Mesendoderm (in vitro differentiated cells): ENCODE measurements around the gene AKAP6.

Experiments used
- DNase-seq: peaks from one replicate; pipeline ENCODE4 v3.0.0; 2013
- H2AK5ac ChIP-seq: 2 replicates; pipeline ENCODE4 v1.6.1; 2013; ENCODE audit warnings: low read length, inconsistent platforms
- H2BK120ac ChIP-seq: 2 replicates; pipeline ENCODE4 v1.6.1; 2013; ENCODE audit warnings: low read depth, mild to moderate bottlenecking, low read length, moderate library complexity, mixed read lengths
- H2BK15ac ChIP-seq: replicated peaks from 2 replicates; pipeline ENCODE4 v1.6.1; 2013; ENCODE audit warnings: low read depth, mild to moderate bottlenecking, moderate library complexity
- H2BK5ac ChIP-seq: 2 replicates; pipeline ENCODE4 v1.6.1; 2013; ENCODE audit warnings: low read length, inconsistent platforms
- H3K18ac ChIP-seq: 2 replicates; pipeline ENCODE4 v1.6.1; 2013; ENCODE audit warnings: mild to moderate bottlenecking, low read length, mixed read lengths
- H3K23ac ChIP-seq: one replicate; pipeline ENCODE4 v1.6.1; 2013; ENCODE audit warnings: low read length
- H3K27ac ChIP-seq: 2 replicates; pipeline ENCODE4 v1.5.1; 2013; ENCODE audit warnings: low read depth, mild to moderate bottlenecking, inconsistent platforms, low read length, moderate library complexity
- H3K27me3 ChIP-seq: 2 replicates; pipeline ENCODE4 v1.6.1; 2013; ENCODE audit warnings: low read length, control low read depth, mild to moderate bottlenecking, inconsistent platforms; ENCODE audit not compliant: insufficient read depth, poor library complexity
- H3K36me3 ChIP-seq: 2 replicates; pipeline ENCODE4 v1.6.1; 2013; ENCODE audit warnings: low read length, inconsistent platforms; ENCODE audit not compliant: control insufficient read depth, insufficient read depth
- H3K4ac ChIP-seq: one replicate; pipeline ENCODE4 v1.6.1; 2013; ENCODE audit warnings: low read depth, mild to moderate bottlenecking, low read length, moderate library complexity
- H3K4me1 ChIP-seq: 2 replicates; pipeline ENCODE4 v1.6.1; 2013; ENCODE audit warnings: low read depth, low read length, inconsistent platforms; ENCODE audit not compliant: control insufficient read depth
- H3K4me2 ChIP-seq: 2 replicates; pipeline ENCODE4 v1.6.1; 2013; ENCODE audit warnings: low read length
- H3K4me3 ChIP-seq: 2 replicates; pipeline ENCODE4 v1.5.1; 2013; ENCODE audit warnings: mild to moderate bottlenecking, low read length
- H3K56ac ChIP-seq: one replicate; pipeline ENCODE4 v1.6.1; 2013; ENCODE audit warnings: low read length
- H3K79me1 ChIP-seq: 2 replicates; pipeline ENCODE4 v1.6.1; 2013; ENCODE audit warnings: low read length, inconsistent platforms
- H3K79me2 ChIP-seq: 2 replicates; pipeline ENCODE4 v1.6.1; 2013; ENCODE audit warnings: mild to moderate bottlenecking, low read length; ENCODE audit not compliant: control insufficient read depth, insufficient read depth
- H3K9ac ChIP-seq: 2 replicates; pipeline ENCODE4 v1.6.1; 2013; ENCODE audit warnings: low read length, inconsistent platforms
- H4K5ac ChIP-seq: one replicate; pipeline ENCODE4 v1.6.1; 2013; ENCODE audit warnings: low read length
- H4K8ac ChIP-seq: one replicate; pipeline ENCODE4 v1.6.1; 2013; ENCODE audit warnings: low read depth, mild to moderate bottlenecking, control low read depth, low read length, moderate library complexity
- WGBS: extraction: QIAGEN DNeasy Blood & Tissue Kit; methylation state at CpG from one replicate; pipeline ENCODE4 v1.1.7; 2013; ENCODE audit warnings: low lambda C conversion rate, missing lambda C conversion rate; ENCODE audit not compliant: insufficient coverage; ENCODE audit errors: extremely low coverage; 5-methylcytosine and 5-hydroxymethylcytosine counted together

AKAP6 gene

DNA sequence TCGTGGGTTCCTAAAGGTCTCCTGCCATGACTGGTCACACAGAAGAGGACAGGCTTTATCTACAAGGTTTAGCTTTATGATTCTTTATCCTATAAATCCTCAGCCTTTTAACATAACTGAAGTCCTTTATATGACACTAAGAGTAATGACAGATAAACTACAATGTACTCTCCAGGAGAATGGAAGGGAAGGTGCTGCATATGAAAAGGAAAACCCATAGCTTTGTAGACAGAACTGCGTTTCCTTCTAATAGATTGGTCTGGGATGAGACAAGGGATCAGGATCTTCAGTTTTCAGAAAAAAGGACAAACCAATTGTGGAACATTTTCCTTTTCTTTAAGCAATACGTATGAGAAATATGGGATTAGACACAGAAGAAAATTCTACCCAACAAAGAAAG is 408.5 kb downstream of the AKAP6 start:
- Histone ChIP-seq H3K4ac (no peak overlapping the region), H3K79me2 (no peaks in the 10 kb centered on the region), H3K56ac (no peak overlapping the region), H2BK5ac (no peak overlapping the region), H3K36me3 (no peaks in the 10 kb centered on the region), H4K5ac (no peak overlapping the region), H3K4me2 (no peak overlapping the region), H2AK5ac (no peak overlapping the region), H3K18ac (no peak overlapping the region), H3K27ac (no peak overlapping the region), H3K27me3 (no peaks in the 10 kb centered on the region), H2BK120ac (no peak overlapping the region), H3K9ac (no peak overlapping the region), H3K79me1 (no peaks in the 10 kb centered on the region), H3K4me3 (no peak overlapping the region), H2BK15ac (no peak overlapping the region), H3K23ac (no peak overlapping the region), H3K4me1 (no peaks in the 10 kb centered on the region), H4K8ac (no peak overlapping the region)
- no peak for DNase-seq
- no CpG with 5 or more reads among the region's 3 CpGs for WGBS

DNA sequence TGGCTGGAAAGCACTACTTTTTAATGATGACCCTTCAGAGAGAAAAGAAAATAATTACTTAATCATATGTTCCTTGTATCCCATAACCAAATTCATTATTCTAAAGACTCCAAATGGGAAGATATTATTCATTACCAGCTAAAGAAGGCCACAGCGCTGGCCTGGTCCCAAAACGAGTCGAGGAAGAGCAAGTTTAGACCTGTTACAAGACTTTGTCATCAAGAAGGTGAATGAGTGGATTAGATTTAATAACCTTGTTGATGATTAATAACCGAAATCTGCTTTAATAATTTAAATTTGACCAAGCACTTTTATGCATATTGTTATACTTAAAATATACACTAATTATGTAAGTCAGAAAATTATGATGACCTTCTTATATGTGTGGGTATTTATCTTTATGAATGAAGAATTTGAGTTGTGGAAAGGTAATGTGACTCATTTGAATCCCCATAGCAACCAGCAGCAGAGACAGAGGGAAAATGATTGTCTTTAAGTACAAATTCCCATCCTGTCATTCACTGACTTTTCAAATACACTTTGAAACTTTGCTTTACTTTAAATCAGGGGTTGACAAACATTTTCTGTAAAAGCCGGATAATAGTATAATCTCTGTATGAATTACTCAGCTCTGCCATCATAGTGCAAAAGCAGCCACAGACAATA is 409.2 kb downstream of the AKAP6 start:
- H3K23ac ChIP-seq: no peak overlapping the region
- no peaks in the 10 kb centered on the region for H3K36me3 ChIP-seq
- no peaks in the 10 kb centered on the region for H3K79me1 ChIP-seq
- no peak overlapping the region for H2BK15ac ChIP-seq
- no peak overlapping the region for H4K5ac ChIP-seq
- no peak overlapping the region for H2BK5ac ChIP-seq
- no peak overlapping the region for H3K27ac ChIP-seq
- H3K56ac ChIP-seq: no peak overlapping the region
- H3K79me2 ChIP-seq: no peaks in the 10 kb centered on the region
- no CpG with 5 or more reads among the region's 5 CpGs for WGBS
- no peak overlapping the region for H2BK120ac ChIP-seq
- H3K4ac ChIP-seq: no peak overlapping the region
- H3K4me2 ChIP-seq: no peak overlapping the region
- no peak overlapping the region for H3K9ac ChIP-seq
- no peaks in the 10 kb centered on the region for H3K27me3 ChIP-seq
- no peak for DNase-seq
- no peak overlapping the region for H2AK5ac ChIP-seq
- H3K18ac ChIP-seq: no peak overlapping the region
- no peaks in the 10 kb centered on the region for H3K4me1 ChIP-seq
- H3K4me3 ChIP-seq: no peak overlapping the region
- H4K8ac ChIP-seq: no peak overlapping the region

DNA sequence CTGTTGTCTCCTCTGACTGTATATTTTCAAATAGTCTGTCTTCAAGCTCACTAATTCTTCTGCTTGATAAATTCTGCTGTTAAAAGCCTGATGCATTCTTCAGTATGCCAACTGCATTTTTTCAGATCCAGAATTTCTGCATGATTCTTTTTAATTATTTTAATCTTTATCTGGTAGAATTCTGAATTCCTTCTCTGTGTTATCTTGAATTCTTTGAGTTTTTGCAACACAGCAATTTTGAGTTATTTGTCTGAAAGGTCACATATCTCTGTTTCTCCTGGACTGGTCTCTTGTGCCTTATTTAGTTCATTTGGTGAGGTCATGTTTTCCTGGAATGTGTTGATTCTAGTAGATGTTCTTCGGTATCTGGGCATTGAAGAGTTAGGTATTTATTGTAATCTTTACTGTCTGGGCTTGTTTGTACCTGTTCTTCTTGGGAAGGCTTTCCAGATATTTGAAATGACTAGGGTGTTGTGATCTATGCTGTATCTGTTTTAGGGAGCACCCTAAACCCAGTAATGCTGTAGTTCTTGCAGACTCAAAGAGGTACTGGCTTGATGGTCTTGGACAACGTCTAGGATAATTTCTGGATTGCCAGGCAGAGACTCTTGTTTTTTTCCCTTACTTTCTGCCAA is 415.8 kb downstream of the AKAP6 start:
- H3K4me2 ChIP-seq: no peak overlapping the region
- no peak overlapping the region for H2AK5ac ChIP-seq
- no peak overlapping the region for H4K5ac ChIP-seq
- H3K23ac ChIP-seq: no peak overlapping the region
- no peak overlapping the region for H2BK15ac ChIP-seq
- H3K27ac ChIP-seq: no peak overlapping the region
- no peak overlapping the region for H3K9ac ChIP-seq
- H4K8ac ChIP-seq: no peak overlapping the region
- H3K56ac ChIP-seq: no peak overlapping the region
- no peaks in the 10 kb centered on the region for H3K27me3 ChIP-seq
- DNase-seq: no peak
- no peak overlapping the region for H2BK5ac ChIP-seq
- H3K4me3 ChIP-seq: no peak overlapping the region
- H3K4me1 ChIP-seq: no peaks in the 10 kb centered on the region
- H3K79me2 ChIP-seq: no peaks in the 10 kb centered on the region
- no peaks in the 10 kb centered on the region for H3K79me1 ChIP-seq
- no peak overlapping the region for H3K18ac ChIP-seq
- no CpG with 5 or more reads among the region's 2 CpGs for WGBS
- no peak overlapping the region for H3K4ac ChIP-seq
- H3K36me3 ChIP-seq: no peaks in the 10 kb centered on the region
- no peak overlapping the region for H2BK120ac ChIP-seq

DNA sequence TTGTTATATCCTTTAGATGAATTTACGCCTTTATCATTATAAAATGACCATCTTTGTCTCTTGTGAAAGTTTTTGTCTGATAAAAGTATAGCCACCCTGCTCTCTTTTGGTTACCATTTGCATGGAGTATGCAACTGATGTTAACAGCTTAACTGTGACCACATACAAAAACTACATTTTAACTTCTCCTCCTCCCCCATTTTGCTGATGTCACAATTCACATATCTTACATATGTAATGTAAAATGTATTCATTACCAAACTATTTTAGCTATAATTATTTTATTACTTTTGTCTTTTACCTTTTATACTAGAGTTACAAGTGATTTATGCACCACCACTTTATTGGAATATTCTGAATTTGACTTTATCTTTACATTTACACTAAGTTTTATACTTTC is 425.1 kb downstream of the AKAP6 start:
- no peak overlapping the region for H3K4me2 ChIP-seq
- H3K27ac ChIP-seq: no peak overlapping the region
- WGBS: no CpG with 5 or more reads among the region's 1 CpG

DNA sequence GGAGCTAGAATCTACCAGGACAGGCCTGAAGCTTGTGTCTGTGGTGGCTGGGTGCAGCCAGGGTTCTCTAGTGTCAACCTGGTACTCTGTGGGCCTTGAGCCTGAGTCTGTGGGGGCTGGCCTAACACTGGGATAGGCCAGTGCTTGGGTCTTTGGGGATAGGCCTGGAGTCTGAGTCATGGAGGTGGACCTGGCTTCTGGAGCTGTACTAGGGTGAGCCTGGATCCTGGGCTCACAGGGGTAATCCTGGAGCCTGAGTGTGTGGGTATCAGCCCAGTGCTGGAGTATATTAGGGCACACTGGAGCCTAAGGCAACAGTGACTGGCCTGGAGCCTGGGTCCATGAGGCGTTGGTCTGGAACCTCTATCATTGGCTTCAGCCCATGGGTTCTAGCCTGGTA is 427.1 kb downstream of the AKAP6 start:
- Histone ChIP-seq H3K79me2 (no peaks in the 10 kb centered on the region), H3K23ac (no peak overlapping the region), H3K27me3 (no peaks in the 10 kb centered on the region), H2BK5ac (no peak overlapping the region), H3K36me3 (no peaks in the 10 kb centered on the region), H3K79me1 (no peaks in the 10 kb centered on the region), H4K5ac (no peak overlapping the region), H3K4ac (no peak overlapping the region), H3K4me3 (no peak overlapping the region), H3K18ac (no peak overlapping the region), H3K27ac (no peak overlapping the region), H2AK5ac (no peak overlapping the region), H3K9ac (no peak overlapping the region), H3K4me2 (no peak overlapping the region), H3K56ac (no peak overlapping the region), H2BK120ac (no peak overlapping the region), H3K4me1 (no peaks in the 10 kb centered on the region), H2BK15ac (no peak overlapping the region), H4K8ac (no peak overlapping the region)
- DNase-seq: no peak
- WGBS: no CpG with 5 or more reads among the region's 1 CpG

More for the DNA sequence above, 425.1 kb downstream of the AKAP6 start:
- H2BK120ac ChIP-seq: no peak overlapping the region
- H3K79me2 ChIP-seq: no peaks in the 10 kb centered on the region
- H3K36me3 ChIP-seq: no peaks in the 10 kb centered on the region
- H3K79me1 ChIP-seq: no peaks in the 10 kb centered on the region
- H3K4me1 ChIP-seq: no peaks in the 10 kb centered on the region
- no peak for DNase-seq
- H3K9ac ChIP-seq: no peak overlapping the region
- no peak overlapping the region for H3K18ac ChIP-seq
- no peak overlapping the region for H2AK5ac ChIP-seq
- H2BK15ac ChIP-seq: no peak overlapping the region
- H3K4me3 ChIP-seq: no peak overlapping the region
- H2BK5ac ChIP-seq: no peak overlapping the region
- H3K27me3 ChIP-seq: no peaks in the 10 kb centered on the region
- no peak overlapping the region for H3K23ac ChIP-seq
- no peak overlapping the region for H4K5ac ChIP-seq
- no peak overlapping the region for H3K56ac ChIP-seq
- no peak overlapping the region for H4K8ac ChIP-seq
- H3K4ac ChIP-seq: no peak overlapping the region

DNA sequence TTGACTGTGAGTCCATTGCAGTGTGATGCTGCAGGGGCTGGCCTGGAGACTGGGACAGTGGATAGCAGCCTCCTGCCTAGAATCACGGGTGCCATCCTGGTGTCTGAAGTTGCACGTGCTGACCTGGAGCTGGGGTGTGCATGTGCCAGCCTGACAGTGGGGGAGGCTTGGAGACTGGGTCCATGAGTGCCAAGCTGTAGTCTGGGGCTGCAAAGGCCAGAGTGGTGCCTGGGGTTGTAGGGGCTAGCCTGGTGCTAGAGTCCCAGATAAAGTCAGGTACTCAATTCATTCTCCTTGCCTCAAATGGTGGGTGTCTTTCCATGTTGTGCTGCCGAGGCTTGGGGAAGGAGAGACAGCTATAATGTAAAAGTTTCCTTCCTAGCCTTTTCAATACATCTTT is 427.7 kb downstream of the AKAP6 start:
- no peak overlapping the region for H3K9ac ChIP-seq
- H3K36me3 ChIP-seq: no peaks in the 10 kb centered on the region
- no peak overlapping the region for H3K18ac ChIP-seq
- no peak overlapping the region for H3K56ac ChIP-seq
- no peak overlapping the region for H2BK15ac ChIP-seq
- H3K4me1 ChIP-seq: no peaks in the 10 kb centered on the region
- DNase-seq: no peak
- H3K79me1 ChIP-seq: no peaks in the 10 kb centered on the region
- WGBS: no CpG with 5 or more reads among the region's 3 CpGs
- H3K4me2 ChIP-seq: no peak overlapping the region
- no peak overlapping the region for H3K4me3 ChIP-seq
- no peak overlapping the region for H3K4ac ChIP-seq
- no peak overlapping the region for H2BK5ac ChIP-seq
- no peak overlapping the region for H3K23ac ChIP-seq
- H4K8ac ChIP-seq: no peak overlapping the region
- H2BK120ac ChIP-seq: no peak overlapping the region
- H3K27ac ChIP-seq: no peak overlapping the region
- no peaks in the 10 kb centered on the region for H3K79me2 ChIP-seq
- no peak overlapping the region for H4K5ac ChIP-seq
- H3K27me3 ChIP-seq: no peaks in the 10 kb centered on the region
- no peak overlapping the region for H2AK5ac ChIP-seq
